Natural killer cell (primary cell): ENCODE data around the gene SLC46A1. TPM values are rescaled to one million over a fixed set of nuclear protein-coding genes. Genes with fewer than 3 reads are reported as not detected.

Experiments used
- ATAC-seq, 3 donors: fragments of 150-1000 bp in 2 of 3; fragments of 200-7000 bp in 1 of 3; cut with Tn5 transposase; 1 replicate in 1 of 3; 2 replicates in 2 of 3; pipeline ENCODE4 v1.10.0; 2021; ENCODE audit warnings: mild to moderate bottlenecking in 2 of 3, moderate library complexity in 2 of 3
- DNase-seq, 2 donors: peaks; one replicate each; pipeline versions ENCODE4 v3.0.0 to v3.0.0-alpha.2; 2013 to 2021; ENCODE audit warnings: mixed read lengths in 1 of 2
- H3K27ac ChIP-seq: one replicate; pipeline ENCODE4 v1.5.1; 2013; ENCODE audit warnings: mild to moderate bottlenecking, low read length
- H3K27me3 ChIP-seq: one replicate; pipeline ENCODE4 v1.6.1; 2013; ENCODE audit warnings: low read length; ENCODE audit not compliant: control insufficient read depth, insufficient read depth
- H3K36me3 ChIP-seq: one replicate; pipeline ENCODE4 v1.6.1; 2013; ENCODE audit warnings: low read length; ENCODE audit not compliant: control insufficient read depth, insufficient read depth
- H3K4me1 ChIP-seq: one replicate; pipeline ENCODE4 v1.6.1; 2013; ENCODE audit warnings: low read length; ENCODE audit not compliant: control insufficient read depth, insufficient read depth
- H3K4me3 ChIP-seq: one replicate; pipeline ENCODE4 v1.5.1; 2013; ENCODE audit warnings: low read length
- H3K9me3 ChIP-seq: one replicate; pipeline ENCODE4 v1.6.1; 2013; ENCODE audit warnings: low read length; ENCODE audit not compliant: control insufficient read depth, insufficient read depth
- H3K27ac Mint-ChIP-seq, 2 donors: one replicate each; pipeline ENCODE4 v1.8.0; 2022; ENCODE audit warnings: mild to moderate bottlenecking in 2 of 2, mixed read lengths in 2 of 2, moderate library complexity in 1 of 2
- H3K27me3 Mint-ChIP-seq, 2 donors: one replicate each; pipeline ENCODE4 v1.8.0; 2022; ENCODE audit warnings: low read depth in 2 of 2, mixed read lengths in 2 of 2
- H3K36me3 Mint-ChIP-seq: one replicate; pipeline ENCODE4 v1.8.0; 2022; ENCODE audit warnings: mixed read lengths
- H3K4me1 Mint-ChIP-seq, 2 donors: one replicate each; pipeline ENCODE4 v1.8.0; 2022; ENCODE audit warnings: mixed read lengths in 2 of 2
- H3K4me3 Mint-ChIP-seq: one replicate; pipeline ENCODE4 v1.8.0; 2022; ENCODE audit warnings: mild to moderate bottlenecking, moderate library complexity, mixed read lengths
- H3K9me3 Mint-ChIP-seq, 2 donors: one replicate each; pipeline ENCODE4 v1.8.0; 2022; ENCODE audit warnings: mixed read lengths in 2 of 2
- WGBS: methylation state at CpG from one replicate; pipeline ENCODE4 v1.1.7; 2013; ENCODE audit warnings: missing lambda C conversion rate; ENCODE audit not compliant: insufficient coverage; 5-methylcytosine and 5-hydroxymethylcytosine counted together
- intact Hi-C: fragments of 100-400 bp; cut with micrococcal nuclease; formaldehyde crosslinking; loops from one replicate; pipeline ENCODE4 v1.14.2; 2022
- total RNA-seq, 4 donors: library from RNA; stranded (reverse); fragments of 120-200 nt in 1 of 4; gene quantifications; one replicate each; pipeline versions ENCODE4 v1.2.3 to v1.2.4, GENCODE V29; 2013 to 2022
- TF ChIP-seq, protein P1 (sequence below): fragments of 200-600 bp; IDR thresholded peaks from one replicate; pipeline ENCODE4 v1.8.0; 2022; ENCODE audit warnings: antibody characterized with exemption

The SLC46A1 gene
- total RNA-seq, 3 donors from 2014 or later (not counting 1 experiment from before 2014, with no cell fraction given) = 0.54 to 0.84 (median 0.55) TPM

DNA sequence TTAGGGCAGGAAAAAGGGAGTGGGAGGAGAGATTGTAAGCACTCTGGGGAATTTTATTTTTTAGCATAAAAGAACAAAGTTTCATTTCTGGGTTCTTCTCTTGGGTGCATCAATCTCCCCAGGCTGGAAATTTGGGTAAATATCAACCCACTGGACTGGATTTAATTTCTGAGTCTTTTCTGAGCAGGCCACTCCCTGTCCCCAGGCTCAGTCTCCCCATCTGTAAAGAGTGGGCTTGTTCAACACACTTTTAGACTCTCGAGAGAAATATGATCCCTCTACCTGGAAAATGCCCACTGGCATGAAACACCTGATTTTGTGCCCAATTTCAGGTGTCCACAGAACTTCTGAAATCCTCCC is 35.3 kb downstream of the SLC46A1 start:
- Mint-ChIP-seq H3K27ac (peak overlapping the region; percentile 85 to 93), H3K4me3 (peak overlapping the region; percentile 95), H3K36me3 (no peaks in the 10 kb centered on the region), H3K4me1 (peaks cover 10 to 23% of the 10 kb centered on the region in 2 donors), H3K27me3 (no peaks in the 10 kb centered on the region), H3K9me3 (no peaks in the 10 kb centered on the region)
- 100% methylated on average over 1 of the region's 1 CpG for WGBS
- intact Hi-C loops = no loop called here
- no peak for ATAC-seq
- Histone ChIP-seq H3K4me3 (no peak overlapping the region), H3K36me3 (no peaks in the 10 kb centered on the region), H3K27ac (peak overlapping the region; percentile 51), H3K27me3 (no peaks in the 10 kb centered on the region), H3K4me1 (peaks cover 23% of the 10 kb centered on the region), H3K9me3 (no peaks in the 10 kb centered on the region)
- peak in 1 of 2 donors; percentile 23 for DNase-seq
- TF ChIP-seq, protein P1, sequence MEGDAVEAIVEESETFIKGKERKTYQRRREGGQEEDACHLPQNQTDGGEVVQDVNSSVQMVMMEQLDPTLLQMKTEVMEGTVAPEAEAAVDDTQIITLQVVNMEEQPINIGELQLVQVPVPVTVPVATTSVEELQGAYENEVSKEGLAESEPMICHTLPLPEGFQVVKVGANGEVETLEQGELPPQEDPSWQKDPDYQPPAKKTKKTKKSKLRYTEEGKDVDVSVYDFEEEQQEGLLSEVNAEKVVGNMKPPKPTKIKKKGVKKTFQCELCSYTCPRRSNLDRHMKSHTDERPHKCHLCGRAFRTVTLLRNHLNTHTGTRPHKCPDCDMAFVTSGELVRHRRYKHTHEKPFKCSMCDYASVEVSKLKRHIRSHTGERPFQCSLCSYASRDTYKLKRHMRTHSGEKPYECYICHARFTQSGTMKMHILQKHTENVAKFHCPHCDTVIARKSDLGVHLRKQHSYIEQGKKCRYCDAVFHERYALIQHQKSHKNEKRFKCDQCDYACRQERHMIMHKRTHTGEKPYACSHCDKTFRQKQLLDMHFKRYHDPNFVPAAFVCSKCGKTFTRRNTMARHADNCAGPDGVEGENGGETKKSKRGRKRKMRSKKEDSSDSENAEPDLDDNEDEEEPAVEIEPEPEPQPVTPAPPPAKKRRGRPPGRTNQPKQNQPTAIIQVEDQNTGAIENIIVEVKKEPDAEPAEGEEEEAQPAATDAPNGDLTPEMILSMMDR = no peak

DNA sequence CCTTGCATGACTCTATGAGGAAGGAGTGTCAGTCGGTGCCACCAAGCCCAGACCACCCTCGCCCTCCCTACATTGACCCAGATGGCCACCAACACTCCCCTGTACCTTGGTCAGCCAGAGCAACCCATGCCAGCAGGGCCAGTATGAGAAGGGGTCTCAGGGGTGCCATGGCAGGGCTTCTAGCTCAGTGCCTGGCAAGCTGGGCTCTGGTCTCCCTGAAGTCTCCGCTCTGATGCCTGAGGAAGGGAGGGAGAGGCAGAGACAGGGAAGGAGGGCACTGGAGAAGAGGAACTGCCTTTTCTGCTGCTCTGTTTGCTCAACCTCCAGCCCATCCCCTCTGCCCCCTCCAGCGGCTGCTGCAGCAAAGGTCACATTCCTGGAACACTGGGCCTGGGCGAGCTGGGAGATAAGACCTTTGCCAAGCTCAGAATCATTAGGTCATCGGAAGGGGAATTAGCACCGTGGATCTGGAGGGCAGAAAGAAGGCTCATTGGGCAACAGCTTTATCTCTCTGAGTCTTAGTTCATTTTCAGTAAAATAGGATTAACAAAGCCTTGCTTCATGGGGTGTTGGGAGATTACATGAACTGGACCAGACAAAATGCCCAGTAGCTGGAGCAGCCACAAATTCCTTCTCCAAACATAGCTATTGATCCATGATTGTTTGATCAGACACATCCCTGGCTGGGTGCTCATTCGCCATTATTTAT is 35.8 kb downstream of the SLC46A1 start, which contains the start of gene VTN:
Gene VTN, minus strand, starts transcription at position 273 of the 709 bp plus-strand sequence. Its CDS starts 104 bp downstream, at position 169.
- no peaks in the 10 kb centered on the region for H3K27me3 Mint-ChIP-seq
- peak within 1 kb of the TSS; percentile 85 to 93 for H3K27ac Mint-ChIP-seq
- DNase-seq (no peak), ATAC-seq (no peak)
- H3K36me3 Mint-ChIP-seq = no peaks in the 10 kb centered on the region
- Histone ChIP-seq H3K27me3 (no peaks in the 10 kb centered on the region), H3K4me3 (peak within 1 kb of the TSS; percentile 84), H3K27ac (peak within 1 kb of the TSS; percentile 51), H3K9me3 (no peaks in the 10 kb centered on the region), H3K4me1 (peaks cover 23% of the 10 kb centered on the region), H3K36me3 (no peaks in the 10 kb centered on the region)
- no peaks in the 10 kb centered on the region for H3K9me3 Mint-ChIP-seq
- 56% methylated on average over 8 of the region's 8 CpGs for WGBS
- TF ChIP-seq, protein P1 = no peak
- intact Hi-C loops = no loop called here
- peaks cover 10 to 23% of the 10 kb centered on the region in 2 donors for H3K4me1 Mint-ChIP-seq
- peak within 1 kb of the TSS; percentile 95 for H3K4me3 Mint-ChIP-seq

DNA sequence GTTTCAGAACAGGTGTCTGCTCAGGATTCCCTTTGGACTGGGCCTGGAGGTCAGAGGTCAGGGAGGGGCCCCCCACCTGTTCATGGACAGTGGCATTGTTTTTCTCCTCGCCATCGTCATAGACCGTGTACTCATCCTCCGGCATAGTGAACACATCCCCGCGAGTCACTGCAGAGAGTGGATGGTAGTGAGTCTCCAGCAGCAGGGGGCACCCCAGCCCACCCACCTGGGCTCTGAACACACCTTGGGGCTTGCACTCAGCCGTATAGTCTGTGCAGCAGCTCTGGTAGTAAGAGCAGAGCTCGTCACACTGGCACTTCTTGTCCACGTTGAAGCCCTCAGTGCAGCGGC is 36.4 kb downstream of the SLC46A1 start:
- DNase-seq (peak in 1 of 2 donors; percentile 43), ATAC-seq (no peak)
- Histone ChIP-seq H3K27me3 (no peaks in the 10 kb centered on the region), H3K27ac (no peak overlapping the region), H3K36me3 (no peaks in the 10 kb centered on the region), H3K4me3 (no peak overlapping the region), H3K4me1 (peaks cover 23% of the 10 kb centered on the region), H3K9me3 (no peaks in the 10 kb centered on the region)
- H3K9me3 Mint-ChIP-seq = no peaks in the 10 kb centered on the region
- H3K36me3 Mint-ChIP-seq = no peaks in the 10 kb centered on the region
- no peaks in the 10 kb centered on the region for H3K27me3 Mint-ChIP-seq
- H3K4me1 Mint-ChIP-seq = peaks cover 10 to 23% of the 10 kb centered on the region in 2 donors
- H3K4me3 Mint-ChIP-seq = peak overlapping the region; percentile 95
- intact Hi-C loops = no loop called here
- H3K27ac Mint-ChIP-seq = peak overlapping the region; percentile 34 to 93
- 93% methylated on average over 10 of the region's 10 CpGs for WGBS
- TF ChIP-seq, protein P1 = no peak
